ENCODE data around the gene WDR59.

DNA sequence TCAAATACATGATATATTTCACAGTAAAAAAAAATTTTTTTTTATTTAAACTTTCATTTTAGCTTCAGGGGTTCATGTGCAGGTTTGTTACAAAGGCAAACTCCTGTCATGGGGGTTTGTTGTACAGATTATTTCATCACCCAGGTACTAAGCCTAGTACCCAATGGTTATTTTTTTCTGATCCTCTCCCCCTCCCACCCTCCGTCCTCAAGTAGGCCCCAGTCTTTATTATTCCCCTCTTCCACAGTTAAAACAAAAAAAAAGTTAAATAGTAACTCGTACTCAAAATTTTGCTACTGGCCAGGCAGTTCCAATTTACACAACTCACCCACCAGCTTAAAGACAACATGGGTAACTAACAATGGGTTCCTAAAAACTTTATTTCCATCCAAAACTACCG, 63.9 kb downstream of the WDR59 start:
- TF ChIP-seq RNF2 (IDR thresholded peaks at IDR 0.05; ENCODE audit: borderline replicate concordance, low read depth): no peak
- no peak for TF ChIP-seq FOSL2 (IDR thresholded peaks at IDR 0.05)
- TF ChIP-seq FOSL2 (CRISPR knock-in tag; IDR thresholded peaks at IDR 0.05): no peak
- TF ChIP-seq, protein P1, sequence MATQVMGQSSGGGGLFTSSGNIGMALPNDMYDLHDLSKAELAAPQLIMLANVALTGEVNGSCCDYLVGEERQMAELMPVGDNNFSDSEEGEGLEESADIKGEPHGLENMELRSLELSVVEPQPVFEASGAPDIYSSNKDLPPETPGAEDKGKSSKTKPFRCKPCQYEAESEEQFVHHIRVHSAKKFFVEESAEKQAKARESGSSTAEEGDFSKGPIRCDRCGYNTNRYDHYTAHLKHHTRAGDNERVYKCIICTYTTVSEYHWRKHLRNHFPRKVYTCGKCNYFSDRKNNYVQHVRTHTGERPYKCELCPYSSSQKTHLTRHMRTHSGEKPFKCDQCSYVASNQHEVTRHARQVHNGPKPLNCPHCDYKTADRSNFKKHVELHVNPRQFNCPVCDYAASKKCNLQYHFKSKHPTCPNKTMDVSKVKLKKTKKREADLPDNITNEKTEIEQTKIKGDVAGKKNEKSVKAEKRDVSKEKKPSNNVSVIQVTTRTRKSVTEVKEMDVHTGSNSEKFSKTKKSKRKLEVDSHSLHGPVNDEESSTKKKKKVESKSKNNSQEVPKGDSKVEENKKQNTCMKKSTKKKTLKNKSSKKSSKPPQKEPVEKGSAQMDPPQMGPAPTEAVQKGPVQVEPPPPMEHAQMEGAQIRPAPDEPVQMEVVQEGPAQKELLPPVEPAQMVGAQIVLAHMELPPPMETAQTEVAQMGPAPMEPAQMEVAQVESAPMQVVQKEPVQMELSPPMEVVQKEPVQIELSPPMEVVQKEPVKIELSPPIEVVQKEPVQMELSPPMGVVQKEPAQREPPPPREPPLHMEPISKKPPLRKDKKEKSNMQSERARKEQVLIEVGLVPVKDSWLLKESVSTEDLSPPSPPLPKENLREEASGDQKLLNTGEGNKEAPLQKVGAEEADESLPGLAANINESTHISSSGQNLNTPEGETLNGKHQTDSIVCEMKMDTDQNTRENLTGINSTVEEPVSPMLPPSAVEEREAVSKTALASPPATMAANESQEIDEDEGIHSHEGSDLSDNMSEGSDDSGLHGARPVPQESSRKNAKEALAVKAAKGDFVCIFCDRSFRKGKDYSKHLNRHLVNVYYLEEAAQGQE (IDR thresholded peaks at IDR 0.05): no peak
- no peak for TF ChIP-seq MAZ (IDR thresholded peaks at IDR 0.05; ENCODE audit: borderline replicate concordance, low read depth, low read length)
